HCT116 (cell line): ENCODE data around the gene SEMA7A. TPM values are rescaled to one million over a fixed set of nuclear protein-coding genes. Genes with fewer than 3 reads are reported as not detected.

Experiments
- ATAC-seq: fragments of 200-7000 bp; cut with Tn5 transposase; 2 replicates; pipeline ENCODE4 v1.9.1; 2020; ENCODE audit warnings: mild to moderate bottlenecking, moderate library complexity
- BruUV-seq: library from RNA; stranded (reverse); fragments of 400-500 nt; replicated peaks from 2 replicates; lab custom pipeline; 2021; lab: Mats Ljungman, UMichigan
- CTCF ChIA-PET: fragments of 300-600 bp; sonication (Branson Sonifier 250); formaldehyde crosslinking; loops from one replicate; lab custom pipeline; 2021; ENCODE audit warnings: antibody characterized with exemption; lab: Charles Lee
- POLR2A ChIA-PET: fragments of 300-600, 350-600 bp; sonication (Branson Sonifier 250); formaldehyde crosslinking; loops from one replicate; lab custom pipeline; 2021; ENCODE audit warnings: antibody characterized with exemption; lab: Charles Lee
- RAD21 ChIA-PET, 2 experiments: fragments of 300-600 bp; sonication (Branson Sonifier 250); formaldehyde crosslinking; loops; one replicate each; lab custom pipeline; 2023; ENCODE audit warnings: low total read pairs in 2 of 2; ENCODE audit not compliant: uncharacterized antibody in 2 of 2, unreplicated experiment in 2 of 2, low non-redundant PET in 1 of 2; lab: Charles Lee
- DNase-seq: peaks from one replicate; pipeline ENCODE4 v3.0.0-alpha.2; 2010; ENCODE audit warnings: low read depth, low spot score
- H2AFZ ChIP-seq: fragments of 200-600 bp; shearing (Covaris generic), sonication (generic); 2 replicates; pipeline ENCODE4 v1.6.1; 2017; ENCODE audit warnings: low read depth, mixed run types, mixed read lengths, antibody characterized with exemption, low read length; ENCODE audit not compliant: poor library complexity, severe bottlenecking
- H3K27ac ChIP-seq: 2 replicates; pipeline ENCODE4 v1.5.1; 2012; ENCODE audit warnings: low read depth, low read length
- H3K27me3 ChIP-seq: fragments of 200-600 bp; sonication (generic); 2 replicates; pipeline ENCODE4 v1.6.1; 2016; ENCODE audit warnings: mixed run types, low read length, mixed read lengths; ENCODE audit not compliant: insufficient read depth
- H3K36me3 ChIP-seq, 2 experiments: fragments of 200-500 bp in 1 of 2; fragments of 200-600 bp in 1 of 2; sonication (Bioruptor generic) in 1 of 2; sonication (generic) in 1 of 2; 2 replicates each; pipeline versions ENCODE4 v1.5.1 to v1.6.1; 2014 to 2016; ENCODE audit warnings: low read length in 2 of 2, inconsistent platforms in 1 of 2, mixed read lengths in 1 of 2, mixed run types in 1 of 2; ENCODE audit not compliant: insufficient read depth in 2 of 2, control insufficient read depth in 1 of 2
- H3K4me1 ChIP-seq, 2 experiments: fragments of 200-600 bp in 1 of 2; sonication (generic) in 1 of 2; 2 replicates each; pipeline versions ENCODE4 v1.5.1 to v1.6.1; 2012 to 2017; ENCODE audit warnings: low read length in 2 of 2, inconsistent platforms in 1 of 2, mild to moderate bottlenecking in 1 of 2, mixed read lengths in 1 of 2, mixed run types in 1 of 2, moderate library complexity in 1 of 2; ENCODE audit not compliant: insufficient read depth in 2 of 2, control insufficient read depth in 1 of 2
- H3K4me2 ChIP-seq: fragments of 200-600 bp; sonication (generic); 2 replicates; pipeline ENCODE4 v1.6.1; 2017; ENCODE audit warnings: mixed run types, low read length, mixed read lengths
- H3K4me3 ChIP-seq, 2 experiments: fragments of 200-600 bp in 1 of 2; sonication (generic) in 1 of 2; replicated peaks in 1 of 2; 2 replicates each; pipeline ENCODE4 v1.5.1; 2011 to 2016; ENCODE audit warnings: low read length in 2 of 2, control low read depth in 1 of 2, low read depth in 1 of 2, mild to moderate bottlenecking in 1 of 2, mixed read lengths in 1 of 2, mixed run types in 1 of 2
- H3K79me2 ChIP-seq: fragments of 200-600 bp; sonication (generic); 2 replicates; pipeline ENCODE4 v1.6.1; 2017; ENCODE audit warnings: mild to moderate bottlenecking, mixed run types, low read length, moderate library complexity, mixed read lengths; ENCODE audit not compliant: insufficient read depth
- H3K9ac ChIP-seq: fragments of 200-600 bp; sonication (generic); 2 replicates; pipeline ENCODE4 v1.6.1; 2016; ENCODE audit warnings: low read length, mixed read lengths
- H3K9me2 ChIP-seq: fragments of 200-600 bp; sonication (generic), shearing (Covaris generic); 2 replicates; pipeline ENCODE4 v1.6.1; 2017; ENCODE audit warnings: mixed run types, mild to moderate bottlenecking, moderate library complexity; ENCODE audit not compliant: insufficient read depth
- H3K9me3 ChIP-seq, 2 experiments: fragments of 200-500 bp in 1 of 2; fragments of 200-600 bp in 1 of 2; sonication (Bioruptor generic) in 1 of 2; sonication (generic) in 1 of 2; 2 replicates each; pipeline ENCODE4 v1.6.1; 2014 to 2017; ENCODE audit warnings: low read length in 2 of 2, mixed read lengths in 2 of 2, inconsistent platforms in 1 of 2, low read depth in 1 of 2, mild to moderate bottlenecking in 1 of 2, mixed run types in 1 of 2, moderate library complexity in 1 of 2; ENCODE audit not compliant: control insufficient read depth in 1 of 2, insufficient read depth in 1 of 2
- H4K20me1 ChIP-seq: fragments of 200-600 bp; sonication (generic), shearing (Covaris generic); 2 replicates; pipeline ENCODE4 v1.6.1; 2017; ENCODE audit warnings: mixed run types, mild to moderate bottlenecking, moderate library complexity; ENCODE audit not compliant: insufficient read depth
- CBX3 ChIP-seq: IDR thresholded peaks from 2 replicates; pipeline ENCODE4 v1.6.1; 2012; ENCODE audit warnings: low read depth
- CTCF ChIP-seq, 3 experiments: fragments of 200-600 bp in 1 of 3; sonication (generic) in 1 of 3; IDR thresholded peaks in 2 of 3; conservative IDR thresholded peaks in 1 of 3; 2 replicates each; pipeline ENCODE4 v1.5.1; 2012 to 2017; ENCODE audit warnings: low read depth in 2 of 3, low read length in 2 of 3, antibody characterized with exemption in 1 of 3, borderline replicate concordance in 1 of 3, control low read depth in 1 of 3, mild to moderate bottlenecking in 1 of 3, mixed read lengths in 1 of 3, mixed run types in 1 of 3, moderate library complexity in 1 of 3; ENCODE audit not compliant: insufficient read depth in 1 of 3
- EGR1 ChIP-seq: IDR thresholded peaks from 2 replicates; pipeline ENCODE4 v1.6.1; 2012; ENCODE audit warnings: low read depth
- ELF1 ChIP-seq: IDR thresholded peaks from 2 replicates; pipeline ENCODE4 v1.6.1; 2012; ENCODE audit warnings: low read depth, borderline replicate concordance
- FOSL1 ChIP-seq: IDR thresholded peaks from 2 replicates; pipeline ENCODE4 v1.6.1; 2012; ENCODE audit warnings: low read depth
- POLR2AphosphoS5 ChIP-seq: IDR thresholded peaks from 2 replicates; pipeline ENCODE4 v1.6.1; 2011; ENCODE audit warnings: mild to moderate bottlenecking, low read depth, low read length, moderate library complexity
- RAD21 ChIP-seq: IDR thresholded peaks from 2 replicates; pipeline ENCODE4 v1.6.1; 2012; ENCODE audit warnings: low read depth, mild to moderate bottlenecking
- SRF ChIP-seq: IDR thresholded peaks from 2 replicates; pipeline ENCODE4 v1.6.1; 2012; ENCODE audit warnings: low read depth
- ZFX ChIP-seq: fragments of 450-650 bp; IDR thresholded peaks from 2 replicates; pipeline ENCODE4 v1.6.1; 2017
- intact Hi-C: fragments of 100-400 bp; cut with micrococcal nuclease; formaldehyde crosslinking; loops from 2 replicates; pipeline ENCODE4 v1.10.0; 2022
- total RNA-seq: library from RNA; stranded (reverse); gene quantifications from one replicate; pipeline ENCODE4 v1.2.1, GENCODE V29; 2021; ENCODE audit not compliant: unreplicated experiment

Gene SEMA7A
- total RNA-seq, 1 experiment from 2014 or later, result 13.8 TPM

DNA sequence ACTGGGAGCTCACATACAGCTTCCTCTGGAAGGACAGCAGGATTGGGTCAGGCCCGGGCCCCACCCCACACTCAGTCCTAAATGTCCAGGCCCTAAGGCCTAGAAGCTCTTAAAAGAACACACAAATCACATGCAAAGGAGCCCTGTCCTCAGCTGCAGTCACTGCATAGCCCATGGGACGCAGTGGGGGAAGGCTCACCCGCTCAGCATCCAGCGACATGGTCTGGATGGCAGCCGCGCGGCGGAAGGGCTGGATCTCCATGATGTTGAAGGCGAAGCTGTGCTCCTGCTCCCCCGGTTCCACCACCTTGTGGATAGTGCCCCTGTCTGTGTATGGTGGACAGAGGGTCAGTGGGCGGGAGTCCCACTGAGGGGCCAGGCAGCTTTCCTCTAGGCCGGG is 22.1 kb downstream of the SEMA7A start:
- DNase-seq (no peak), ATAC-seq (no peak)
- TF ChIP-seq POLR2AphosphoS5, result no peak
- TF ChIP-seq RAD21, result no peak
- Histone ChIP-seq H3K4me1 (peaks cover 14 to 28% of the 10 kb centered on the region in 2 experiments), H3K9me3 (no peaks in the 10 kb centered on the region), H3K9me2 (no peaks in the 10 kb centered on the region), H3K36me3 (peaks cover 0 to 36% of the 10 kb centered on the region in 2 experiments; a peak in 2 of 4 replicates), H3K9ac (no peak overlapping the region), H3K27me3 (no peaks in the 10 kb centered on the region), H3K79me2 (no peaks in the 10 kb centered on the region; the same call in 1 of the 2 replicates), H3K4me3 (no peak overlapping the region), H3K27ac (no peak overlapping the region), H4K20me1 (no peaks in the 10 kb centered on the region), H3K4me2 (no peak overlapping the region), H2AFZ (no peak overlapping the region)
- RAD21 ChIA-PET, result no interaction called here
- BruUV-seq, result no TSS peak
- POLR2A ChIA-PET, result no interaction called here
- intact Hi-C loops, result no loop called here
- CTCF ChIA-PET, result no interaction called here

DNA sequence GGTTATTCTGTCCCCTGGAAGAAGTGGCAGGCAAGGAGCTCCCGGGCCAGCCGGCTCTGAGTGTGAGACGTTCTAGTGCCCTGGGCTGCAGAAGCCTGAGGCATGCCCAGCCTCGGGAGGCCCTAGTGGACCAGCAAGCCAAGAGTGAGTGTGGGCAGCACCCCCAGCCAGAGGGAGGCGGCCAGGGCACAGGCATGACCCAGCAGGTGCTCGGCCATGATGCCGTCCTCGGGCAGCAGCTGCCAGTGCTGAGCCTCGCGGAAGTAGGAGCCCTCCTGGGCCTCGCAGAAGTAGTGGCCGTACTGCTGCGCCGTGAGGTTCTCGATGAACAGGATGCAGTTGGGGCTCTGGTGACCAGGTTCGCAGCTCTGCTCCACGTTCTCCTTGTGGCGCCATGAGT is 23.3 kb downstream of the SEMA7A start:
- CTCF ChIA-PET, result no interaction called here
- DNase-seq (no peak), ATAC-seq (no peak)
- Histone ChIP-seq H3K9me2 (no peaks in the 10 kb centered on the region), H3K27ac (no peak overlapping the region), H2AFZ (no peak overlapping the region), H3K4me1 (peaks cover 18 to 40% of the 10 kb centered on the region in 2 experiments), H3K9ac (no peak overlapping the region), H3K27me3 (no peaks in the 10 kb centered on the region), H3K4me2 (no peak overlapping the region), H3K79me2 (no peaks in the 10 kb centered on the region), H3K9me3 (no peaks in the 10 kb centered on the region), H3K36me3 (peaks cover 0 to 29% of the 10 kb centered on the region in 2 experiments; a peak in 2 of 4 replicates), H4K20me1 (no peaks in the 10 kb centered on the region), H3K4me3 (no peak overlapping the region)
- no peak for TF ChIP-seq POLR2AphosphoS5
- TF ChIP-seq EGR1, result no peak
- no peak for TF ChIP-seq ELF1
- no peak for TF ChIP-seq CTCF (IDR thresholded peaks at IDR 0.05 in 2 of 3, conservative IDR thresholded peaks at IDR 0.05 in 1 of 3; ENCODE audit: borderline replicate concordance in 1 of 3, insufficient read depth in 1 of 3, low read depth in 2 of 3, low read length in 2 of 3)
- no peak for TF ChIP-seq ZFX
- no peak for TF ChIP-seq SRF
- no peak for TF ChIP-seq CBX3
- no peak for TF ChIP-seq FOSL1
- no TSS peak for BruUV-seq
- RAD21 ChIA-PET, result no interaction called here
- intact Hi-C loops, result no loop called here
- POLR2A ChIA-PET, result no interaction called here
